ENCODE measurements around the gene COL6A3.

GRCh38 chr2:237301595-237301994 lies 112.4 kb downstream of the COL6A3 start:
- no peak for TF ChIP-seq CTCF (IDR thresholded peaks at IDR 0.05)
- no peak for TF ChIP-seq POLR2A (IDR thresholded peaks at IDR 0.05)
- no peak for TF ChIP-seq POLR2AphosphoS5 (IDR thresholded peaks at IDR 0.05)
